ENCODE data around the gene DGKG.

Gene DGKG

GRCh38 chr3:186361246-186361761, 730 bp downstream of the DGKG start:
- TF ChIP-seq CTCF (conservative IDR thresholded peaks at IDR 0.05; ENCODE audit: low read depth) = no peak
- no peak overlapping the region for H3K27ac ChIP-seq
- POLR2A ChIA-PET (ENCODE audit: low non-redundant PET) = no interaction called here
- no peak for DNase-seq (ENCODE audit: low spot score)
- CTCF ChIA-PET = interaction anchor here (0.6 kb wide), 2 partner anchors 354 to 448 kb away, joined by 6 to 8 read pairs; no protein-coding TSS in a partner anchor

DNA sequence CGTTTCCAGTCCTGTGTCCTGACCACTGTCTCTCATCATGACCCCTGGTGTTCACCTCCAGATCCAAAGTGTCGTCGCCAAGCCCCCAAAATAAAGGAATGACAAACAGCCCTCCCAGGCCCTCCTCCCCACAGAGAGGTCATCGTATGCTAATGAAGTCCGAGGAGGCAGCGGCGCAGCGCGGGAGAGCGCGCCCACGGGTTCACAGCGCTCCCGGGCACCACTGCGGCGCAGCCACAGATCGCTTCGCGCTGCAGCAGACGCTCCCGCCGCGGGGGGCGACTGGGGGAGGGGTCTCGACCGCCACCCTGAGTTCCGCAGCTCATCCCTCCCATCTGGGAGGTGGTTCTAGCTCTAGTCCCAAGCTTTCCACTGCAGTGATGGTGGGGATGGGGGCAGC, 1.3 kb downstream of the DGKG start:
- ChIA-PET CTCF (interaction anchor here (0.8 kb wide), 1 partner anchor 251 kb away, joined by 4 read pairs; no protein-coding TSS in a partner anchor), POLR2A (ENCODE audit: low non-redundant PET) (no interaction called here)
- H3K27ac ChIP-seq = no peak overlapping the region
- no peak for DNase-seq (ENCODE audit: low spot score)
- TF ChIP-seq CTCF (conservative IDR thresholded peaks at IDR 0.05; ENCODE audit: low read depth) = no peak

GRCh38 chr3:186359078-186359477, 3.0 kb downstream of the DGKG start:
- CTCF ChIA-PET = no interaction called here

GRCh38 chr3:186356152-186356551, 5.9 kb downstream of the DGKG start:
- no peak overlapping the region for H3K27ac ChIP-seq
- ChIA-PET CTCF (no interaction called here), POLR2A (ENCODE audit: low non-redundant PET) (no interaction called here)
- no peak for TF ChIP-seq CTCF (conservative IDR thresholded peaks at IDR 0.05; ENCODE audit: low read depth)
- no peak for DNase-seq (ENCODE audit: low spot score)

More at GRCh38 chr3:186359078-186359477, 3.0 kb downstream of the DGKG start:
- TF ChIP-seq CTCF (conservative IDR thresholded peaks at IDR 0.05; ENCODE audit: low read depth) = no peak
- H3K27ac ChIP-seq = no peak overlapping the region
- POLR2A ChIA-PET (ENCODE audit: low non-redundant PET) = no interaction called here
- no peak for DNase-seq (ENCODE audit: low spot score)

DNA sequence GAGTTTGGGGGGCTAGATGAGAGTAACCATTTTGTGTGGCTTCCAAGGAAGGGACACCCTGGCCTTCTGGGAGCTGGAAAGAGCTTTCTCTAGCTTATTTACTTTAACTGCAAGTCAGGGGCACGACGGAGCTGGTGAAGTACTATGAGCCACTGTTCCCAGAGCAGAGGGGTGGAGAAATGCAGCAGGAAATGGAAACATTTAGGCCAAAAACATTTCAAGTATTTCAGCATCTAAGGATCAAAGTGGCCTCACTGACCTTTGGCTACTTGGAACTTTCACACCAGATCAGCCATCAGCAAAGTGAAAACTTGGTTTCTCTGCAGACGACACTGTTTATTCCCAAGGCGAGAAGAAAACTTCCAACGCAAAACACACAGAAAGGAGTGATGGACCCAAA, 7.9 kb downstream of the DGKG start:
- DNase-seq (ENCODE audit: low spot score) = no peak
- CTCF ChIA-PET = interaction anchor here (0.6 kb wide), 1 partner anchor 1773 kb away, joined by 3 read pairs; no protein-coding TSS in a partner anchor

GRCh38 chr3:186352369-186352768, 9.7 kb downstream of the DGKG start:
- no peak for TF ChIP-seq CTCF (conservative IDR thresholded peaks at IDR 0.05; ENCODE audit: low read depth)
- CTCF ChIA-PET = interaction anchor here (0.5 to 0.7 kb wide), 3 partner anchors 9 to 603 kb away, joined by 3 read pairs; no protein-coding TSS in a partner anchor
- POLR2A ChIA-PET (ENCODE audit: low non-redundant PET) = no interaction called here
- DNase-seq (ENCODE audit: low spot score) = no peak
- H3K27ac ChIP-seq = no peak overlapping the region

More for the DNA sequence above, 7.9 kb downstream of the DGKG start:
- no peak overlapping the region for H3K27ac ChIP-seq
- no peak for TF ChIP-seq CTCF (conservative IDR thresholded peaks at IDR 0.05; ENCODE audit: low read depth)
- POLR2A ChIA-PET (ENCODE audit: low non-redundant PET) = no interaction called here

Data from RWPE1 (cell line).